C4-2B (cell line): ENCODE data around the gene GABRB1.

Experiments
- CTCF ChIP-seq: fragments of 450-650 bp; conservative IDR thresholded peaks from 2 replicates; pipeline ENCODE4 v1.5.1; 2017; ENCODE audit warnings: mild to moderate bottlenecking
- ZFX ChIP-seq: fragments of 450-650 bp; IDR thresholded peaks from 2 replicates; pipeline ENCODE4 v1.6.1; 2017

- TF ChIP-seq CTCF: no peak
- TF ChIP-seq ZFX: no peak
Measured at GRCh38 chr4:47427935-47428334, 396.6 kb downstream of the GABRB1 start.
